HG02981 (cell line): ENCODE results near the gene BRD3.
A peak's percentile ranks its signal among the peaks of the same experiment; 100 is the strongest.
"Not testable (repeated sequence)": the region's sequence is repeated elsewhere in the genome, so short reads cannot be mapped to it uniquely, and the experiment has no call there.

Experiments
- ATAC-seq: cut with Tn5 transposase; IDR thresholded peaks from one replicate; pipeline ENCODE4 v1.9.1; 2021; ENCODE audit warnings: mild to moderate bottlenecking, moderate library complexity; ENCODE audit not compliant: unreplicated experiment

The BRD3 gene

GRCh38 chr9:133995012-133995896 lies 72.6 kb downstream of the BRD3 start:
- ATAC-seq: no peak

GRCh38 chr9:133994353-133995011 lies 73.3 kb downstream of the BRD3 start:
- no peak for ATAC-seq

GRCh38 chr9:133993635-133994253 lies 74.1 kb downstream of the BRD3 start:
- no peak for ATAC-seq

- peak; percentile 42 for ATAC-seq
Observed at GRCh38 chr9:133992780-133993634, 74.8 kb downstream of the BRD3 start.

GRCh38 chr9:133991964-133992779 lies 75.7 kb downstream of the BRD3 start, which contains the start of gene VAV2:
VAV2 (minus strand) TSS chr9:133992324; CDS start chr9:133992278, 46 bp downstream.
- peak; percentile 46 for ATAC-seq

- ATAC-seq: peak; percentile 3
Observed at GRCh38 chr9:133991214-133991921, 76.5 kb downstream of the BRD3 start.

GRCh38 chr9:133990366-133991213 lies 77.2 kb downstream of the BRD3 start:
- ATAC-seq: no peak

- ATAC-seq: no peak
Observed at GRCh38 chr9:133989625-133990365, 78.0 kb downstream of the BRD3 start.

GRCh38 chr9:133988771-133989170 lies 79.1 kb downstream of the BRD3 start:
- not testable (repeated sequence) for ATAC-seq

GRCh38 chr9:133987946-133988665 lies 79.7 kb downstream of the BRD3 start:
- no peak for ATAC-seq

GRCh38 chr9:133987446-133987788 lies 80.4 kb downstream of the BRD3 start:
- ATAC-seq: no peak

- no peak for ATAC-seq
Observed at GRCh38 chr9:133986774-133987445, 80.9 kb downstream of the BRD3 start.

- no peak for ATAC-seq
Observed at GRCh38 chr9:133986061-133986460, 81.8 kb downstream of the BRD3 start.

- ATAC-seq: no peak
Observed at GRCh38 chr9:133982971-133983720, 84.7 kb downstream of the BRD3 start.

GRCh38 chr9:133981958-133982681 lies 85.7 kb downstream of the BRD3 start:
- ATAC-seq: no peak
